Right ventricle myocardium inferior (tissue), 1 donor: ENCODE results near the gene TRAF7. TPM values are rescaled to one million over a fixed set of nuclear protein-coding genes. Genes with fewer than 3 reads are reported as not detected.
"Not testable (repeated sequence)": the region's sequence is repeated elsewhere in the genome, so short reads cannot be mapped to it uniquely, and the experiment has no call there.

Experiments used
- ATAC-seq: fragments of 200-7000 bp; cut with Tn5 transposase; one replicate; pipeline ENCODE4 v1.9.1; 2020; ENCODE audit warnings: mild to moderate bottlenecking, moderate library complexity
- DNase-seq: peaks from one replicate; pipeline ENCODE4 v3.0.0; 2021; ENCODE audit errors: missing footprints
- intact Hi-C: fragments of 100-400 bp; cut with DNase I; formaldehyde crosslinking; loops from one replicate; pipeline ENCODE4 v1.11.0; 2022
- total RNA-seq: library from RNA; stranded (reverse); fragmentation: NEBNext Ultra II Directional; extraction: Animal tissue kit (Norgen Biotek cat#: 25700); gene quantifications from one replicate; pipeline ENCODE4 v1.2.1, GENCODE V29; 2021
- donor health status: DM: no; HTN: yes; CAD: no; lungs with severe emphysema.

Gene TRAF7
- total RNA-seq, 1 donor from 2014 or later = 27.3 TPM

- no peak for ATAC-seq
- intact Hi-C loops = no loop called here
Observed at GRCh38 chr16:2189252-2189893, 33.8 kb downstream of the TRAF7 start.

GRCh38 chr16:2190002-2190658 is 34.5 kb downstream of the TRAF7 start:
- intact Hi-C loops = no loop called here
- ATAC-seq = no peak
- no peak for DNase-seq

More at GRCh38 chr16:2189252-2189893, 33.8 kb downstream of the TRAF7 start:
- no peak for DNase-seq

- ATAC-seq (no peak), DNase-seq (no peak)
- intact Hi-C loops = no loop called here
Observed at GRCh38 chr16:2190659-2191445, 35.3 kb downstream of the TRAF7 start.

GRCh38 chr16:2191446-2191706 is 35.8 kb downstream of the TRAF7 start:
- intact Hi-C loops = no loop called here
- ATAC-seq = peak; percentile 17
- no peak for DNase-seq

- ATAC-seq (no peak), DNase-seq (no peak)
- intact Hi-C loops = no loop called here
Observed at GRCh38 chr16:2194166-2194834, 38.7 kb downstream of the TRAF7 start.

GRCh38 chr16:2194852-2195321 is 39.3 kb downstream of the TRAF7 start:
- intact Hi-C loops = no loop called here
- ATAC-seq (peak; percentile 23), DNase-seq (no peak)

GRCh38 chr16:2195322-2196161 is 40.0 kb downstream of the TRAF7 start:
- no peak for ATAC-seq
- no peak for DNase-seq
- intact Hi-C loops = no loop called here

- ATAC-seq (no peak), DNase-seq (no peak)
- intact Hi-C loops = no loop called here
Observed at GRCh38 chr16:2196162-2196980, 40.8 kb downstream of the TRAF7 start, which contains the start of gene CASKIN1. Gene CASKIN1 (minus strand): TSS chr16:2196605. CDS start chr16:2196432, 173 bp downstream.

- no peak for DNase-seq
- ATAC-seq = no peak
- intact Hi-C loops = no loop called here
Observed at GRCh38 chr16:2196981-2197511, 41.5 kb downstream of the TRAF7 start.

GRCh38 chr16:2197765-2198164 is 42.2 kb downstream of the TRAF7 start:
- DNase-seq = no peak
- intact Hi-C loops = no loop called here
- ATAC-seq = no peak

GRCh38 chr16:2198283-2198682 is 42.7 kb downstream of the TRAF7 start:
- DNase-seq (no peak), ATAC-seq (no peak)
- intact Hi-C loops = no loop called here

- intact Hi-C loops = no loop called here
- no peak for ATAC-seq
Observed at GRCh38 chr16:2199095-2199494, 43.5 kb downstream of the TRAF7 start.

GRCh38 chr16:2199621-2200139 is 44.1 kb downstream of the TRAF7 start:
- ATAC-seq (no peak), DNase-seq (no peak)
- intact Hi-C loops = no loop called here

More at GRCh38 chr16:2199095-2199494, 43.5 kb downstream of the TRAF7 start:
- DNase-seq = no peak

GRCh38 chr16:2200313-2200712 is 44.7 kb downstream of the TRAF7 start:
- DNase-seq (no peak), ATAC-seq (no peak)
- intact Hi-C loops = no loop called here

GRCh38 chr16:2203119-2203688 is 47.6 kb downstream of the TRAF7 start:
- intact Hi-C loops, ATAC-seq, DNase-seq: not testable (repeated sequence)

- ATAC-seq = no peak
- DNase-seq = no peak
- intact Hi-C loops = loop anchor here (5.0 kb wide), 3 partner anchors 47 to 308 kb away; partner anchors contain the start of genes ATP6V0C, ECI1 and TRAF7
Observed at GRCh38 chr16:2204416-2205103, 49.0 kb downstream of the TRAF7 start.
